PFSK-1 (cell line): ENCODE measurements around the gene TNC.

Source experiments
- FOXP2 ChIP-seq: optimal IDR thresholded peaks from 2 replicates; pipeline ENCODE3; 2011; ENCODE audit warnings: borderline replicate concordance, control low read depth, inconsistent platforms; ENCODE audit not compliant: insufficient read depth; ENCODE audit errors: extremely low read length, extremely low read depth
- POLR2AphosphoS5 ChIP-seq: IDR thresholded peaks from 2 replicates; pipeline ENCODE4 v1.6.1; 2012; ENCODE audit warnings: low read depth, mild to moderate bottlenecking, control low read depth, low read length, moderate library complexity
- SIN3A ChIP-seq: IDR thresholded peaks from 2 replicates; pipeline ENCODE4 v1.6.1; 2012; ENCODE audit warnings: mild to moderate bottlenecking, low read length, moderate library complexity, borderline replicate concordance; ENCODE audit not compliant: insufficient read depth
- TAF1 ChIP-seq: IDR thresholded peaks from 2 replicates; pipeline ENCODE4 v1.6.1; 2012; ENCODE audit warnings: low read length, control low read depth, borderline replicate concordance; ENCODE audit not compliant: insufficient read depth
- TF ChIP-seq, protein P1 (sequence below), 2 experiments: IDR thresholded peaks; 2 replicates each; pipeline versions ENCODE4 v1.6.1 to v1.8.0; 2011 to 2012; ENCODE audit warnings: low read depth in 2 of 2, low read length in 2 of 2, control low read depth in 1 of 2, inconsistent platforms in 1 of 2, mild to moderate bottlenecking in 1 of 2, moderate library complexity in 1 of 2; ENCODE audit not compliant: insufficient read depth in 1 of 2

TNC gene

DNA sequence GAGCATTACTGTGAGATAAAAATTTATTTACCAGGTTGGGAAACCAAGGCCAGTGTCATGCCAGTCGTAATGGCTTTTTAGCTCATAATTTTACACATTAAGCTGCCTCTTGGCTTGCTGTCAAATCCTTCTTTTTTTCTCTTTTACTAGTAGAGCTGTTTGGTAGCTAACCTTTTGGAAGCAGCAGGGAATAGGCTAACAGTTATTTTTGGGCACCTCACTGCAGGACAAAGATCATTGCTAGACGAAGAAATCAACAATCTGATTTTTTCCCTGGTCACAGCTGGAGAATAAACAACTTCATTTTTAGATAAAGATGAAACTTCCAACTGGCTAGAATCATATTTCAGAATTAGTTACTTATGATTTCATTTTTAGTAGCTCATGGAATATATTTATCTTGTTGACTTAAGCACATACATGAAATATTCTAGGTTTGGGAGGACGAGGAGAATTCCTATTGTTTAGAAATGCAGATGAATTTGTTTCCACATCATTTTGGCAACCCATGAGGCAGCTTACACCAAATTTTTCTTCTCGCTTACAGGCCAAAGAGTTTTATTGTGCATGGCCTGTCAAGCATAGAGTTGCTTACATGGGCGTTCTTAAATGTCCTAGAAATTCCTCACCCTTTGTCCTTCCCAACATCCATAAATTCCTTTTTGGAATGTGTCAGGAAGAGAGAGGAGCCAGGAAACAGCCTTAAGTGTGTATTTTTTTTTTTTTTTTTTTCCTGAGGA, 19.6 kb downstream of the TNC start:
- TF ChIP-seq POLR2AphosphoS5 (no peak), SIN3A (no peak), TAF1 (no peak), FOXP2 (no peak)
- TF ChIP-seq, protein P1, sequence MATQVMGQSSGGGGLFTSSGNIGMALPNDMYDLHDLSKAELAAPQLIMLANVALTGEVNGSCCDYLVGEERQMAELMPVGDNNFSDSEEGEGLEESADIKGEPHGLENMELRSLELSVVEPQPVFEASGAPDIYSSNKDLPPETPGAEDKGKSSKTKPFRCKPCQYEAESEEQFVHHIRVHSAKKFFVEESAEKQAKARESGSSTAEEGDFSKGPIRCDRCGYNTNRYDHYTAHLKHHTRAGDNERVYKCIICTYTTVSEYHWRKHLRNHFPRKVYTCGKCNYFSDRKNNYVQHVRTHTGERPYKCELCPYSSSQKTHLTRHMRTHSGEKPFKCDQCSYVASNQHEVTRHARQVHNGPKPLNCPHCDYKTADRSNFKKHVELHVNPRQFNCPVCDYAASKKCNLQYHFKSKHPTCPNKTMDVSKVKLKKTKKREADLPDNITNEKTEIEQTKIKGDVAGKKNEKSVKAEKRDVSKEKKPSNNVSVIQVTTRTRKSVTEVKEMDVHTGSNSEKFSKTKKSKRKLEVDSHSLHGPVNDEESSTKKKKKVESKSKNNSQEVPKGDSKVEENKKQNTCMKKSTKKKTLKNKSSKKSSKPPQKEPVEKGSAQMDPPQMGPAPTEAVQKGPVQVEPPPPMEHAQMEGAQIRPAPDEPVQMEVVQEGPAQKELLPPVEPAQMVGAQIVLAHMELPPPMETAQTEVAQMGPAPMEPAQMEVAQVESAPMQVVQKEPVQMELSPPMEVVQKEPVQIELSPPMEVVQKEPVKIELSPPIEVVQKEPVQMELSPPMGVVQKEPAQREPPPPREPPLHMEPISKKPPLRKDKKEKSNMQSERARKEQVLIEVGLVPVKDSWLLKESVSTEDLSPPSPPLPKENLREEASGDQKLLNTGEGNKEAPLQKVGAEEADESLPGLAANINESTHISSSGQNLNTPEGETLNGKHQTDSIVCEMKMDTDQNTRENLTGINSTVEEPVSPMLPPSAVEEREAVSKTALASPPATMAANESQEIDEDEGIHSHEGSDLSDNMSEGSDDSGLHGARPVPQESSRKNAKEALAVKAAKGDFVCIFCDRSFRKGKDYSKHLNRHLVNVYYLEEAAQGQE (IDR thresholded peaks at IDR 0.05; ENCODE audit: insufficient read depth in 1 of 2, low read depth in 2 of 2, low read length in 2 of 2): no peak

DNA sequence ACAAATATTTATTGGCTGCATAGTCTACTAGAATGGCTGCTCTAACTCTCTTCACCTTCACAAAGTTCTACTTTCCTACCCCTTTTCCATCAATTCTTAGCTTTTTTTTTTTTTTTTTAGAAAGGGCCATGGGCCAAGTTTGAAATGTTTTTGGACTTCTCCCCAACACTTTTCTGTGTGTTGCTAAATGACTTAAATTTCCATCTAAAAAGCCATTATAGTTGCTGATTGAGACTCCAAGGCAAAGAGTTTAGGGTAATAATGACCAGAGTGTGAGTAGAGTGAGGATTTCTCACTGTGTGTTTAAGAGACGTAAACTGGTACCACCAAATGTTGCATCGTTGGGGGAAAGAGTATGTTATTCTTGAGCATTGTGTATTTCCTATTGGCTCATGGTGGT, 24.4 kb downstream of the TNC start:
- no peak for TF ChIP-seq TAF1
- TF ChIP-seq, protein P1 (IDR thresholded peaks at IDR 0.05; ENCODE audit: insufficient read depth in 1 of 2, low read depth in 2 of 2, low read length in 2 of 2): no peak

DNA sequence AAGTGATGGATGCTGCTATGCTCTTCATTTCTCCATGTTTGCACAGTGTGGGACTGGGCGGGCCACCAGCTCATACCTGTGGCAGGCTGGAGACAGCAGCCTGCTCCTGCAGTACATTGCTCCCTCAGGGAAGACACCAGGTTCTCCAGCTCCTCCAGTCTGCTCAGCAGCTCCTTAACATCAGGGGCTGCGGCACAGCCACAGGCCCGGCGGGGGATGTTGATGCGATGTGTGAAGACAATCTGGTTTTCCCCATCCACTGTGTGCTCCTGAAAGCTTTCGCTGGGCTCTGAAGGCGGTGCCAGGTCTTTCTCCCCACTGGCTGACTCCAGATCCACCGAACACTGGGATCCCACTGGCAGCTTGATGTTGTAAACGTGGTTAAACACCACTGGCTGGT, 27.5 kb downstream of the TNC start:
- TF ChIP-seq FOXP2 (no peak), POLR2AphosphoS5 (no peak), TAF1 (no peak), SIN3A (no peak)
- TF ChIP-seq, protein P1 (IDR thresholded peaks at IDR 0.05; ENCODE audit: insufficient read depth in 1 of 2, low read depth in 2 of 2, low read length in 2 of 2): no peak

DNA sequence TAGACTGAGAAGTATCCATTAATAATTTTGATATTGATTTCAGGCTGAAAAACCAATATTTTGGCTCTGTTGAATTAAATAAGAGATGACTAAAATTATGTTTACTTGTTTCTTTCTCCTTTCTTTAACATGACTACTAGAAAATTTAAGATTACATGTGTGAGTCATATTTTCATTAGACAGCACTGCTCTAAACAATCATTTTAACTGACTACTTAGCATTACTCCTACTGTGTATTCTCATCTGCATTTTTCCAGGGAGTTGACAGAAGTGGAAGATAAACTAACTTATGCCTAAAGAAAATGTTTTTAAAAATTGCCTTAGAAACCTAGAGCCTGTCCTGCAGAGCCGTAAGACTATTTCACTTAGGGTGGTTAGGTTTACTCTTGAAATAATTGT, 29.1 kb downstream of the TNC start:
- no peak for TF ChIP-seq SIN3A
- no peak for TF ChIP-seq POLR2AphosphoS5
- no peak for TF ChIP-seq FOXP2
- no peak for TF ChIP-seq TAF1
- TF ChIP-seq, protein P1 (IDR thresholded peaks at IDR 0.05; ENCODE audit: insufficient read depth in 1 of 2, low read depth in 2 of 2, low read length in 2 of 2): no peak

DNA sequence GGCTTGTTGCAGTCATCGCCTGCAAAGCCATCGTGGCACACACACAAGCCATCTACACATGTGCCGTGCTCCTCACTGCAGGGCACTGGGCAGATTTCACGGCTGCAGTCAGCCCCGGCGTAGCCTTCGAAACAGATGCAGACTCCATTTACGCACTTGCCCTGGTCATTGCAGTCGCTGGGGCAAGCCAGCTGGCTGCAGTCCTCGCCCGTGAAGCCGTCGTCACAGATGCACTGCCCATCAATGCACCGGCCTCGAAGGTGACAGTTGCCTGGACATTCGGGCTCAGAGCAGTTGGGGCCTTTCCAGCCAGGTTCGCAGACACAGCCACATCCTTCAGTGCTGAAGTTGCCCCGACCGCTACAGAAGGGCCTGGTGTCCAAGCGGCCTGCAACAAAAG, 31.1 kb downstream of the TNC start:
- TF ChIP-seq TAF1 (no peak), FOXP2 (no peak), SIN3A (no peak), POLR2AphosphoS5 (no peak)
- TF ChIP-seq, protein P1 (IDR thresholded peaks at IDR 0.05; ENCODE audit: insufficient read depth in 1 of 2, low read depth in 2 of 2, low read length in 2 of 2): no peak
